IMR-90 (cell line): Measurements from ENCODE around the gene G3BP2. TPM values are rescaled to one million over a fixed set of nuclear protein-coding genes. Genes with fewer than 3 reads are reported as not detected.
A peak's percentile ranks its signal among the peaks of the same experiment; 100 is the strongest.

Source experiments
- ATAC-seq: fragments of 200-7000 bp; cut with Tn5 transposase; 2 replicates; pipeline ENCODE4 v1.9.1; 2020; ENCODE audit warnings: low read depth, mild to moderate bottlenecking, moderate library complexity
- BruUV-seq: library from RNA; stranded (reverse); fragments of 400-500 nt; replicated peaks from 2 replicates; lab custom pipeline; 2021; lab: Mats Ljungman, UMichigan
- CTCF ChIA-PET: fragments of 300-600 bp; formaldehyde crosslinking; extraction: SDS; loops from one replicate; lab custom pipeline; 2021; ENCODE audit warnings: antibody characterized with exemption; lab: Yijun Ruan, JAX
- POLR2A ChIA-PET: fragments of 300-600 bp; sonication (Branson Sonifier 250); formaldehyde crosslinking; loops from one replicate; lab custom pipeline; 2022; ENCODE audit warnings: antibody characterized with exemption; ENCODE audit not compliant: unreplicated experiment; lab: Charles Lee
- DNase-seq: peaks from one replicate; pipeline ENCODE4 v3.0.0; 2013
- H2AFZ ChIP-seq: replicated peaks from 2 replicates; pipeline ENCODE3; 2013; ENCODE audit warnings: low read length, mild to moderate bottlenecking; ENCODE audit not compliant: poor library complexity
- H2AK5ac ChIP-seq: 2 replicates; pipeline ENCODE4 v1.6.1; 2013; ENCODE audit warnings: low read depth, low read length, inconsistent platforms
- H2AK9ac ChIP-seq: replicated peaks from 2 replicates; pipeline ENCODE3; 2013; ENCODE audit warnings: mild to moderate bottlenecking, low read depth, low read length, moderate library complexity; ENCODE audit not compliant: poor library complexity
- H2BK120ac ChIP-seq: 2 replicates; pipeline ENCODE4 v1.6.1; 2013; ENCODE audit warnings: low read depth, low read length, inconsistent platforms
- H2BK15ac ChIP-seq: 3 replicates; pipeline ENCODE4 v1.6.1; 2013; ENCODE audit warnings: low read depth, low read length, inconsistent platforms
- H2BK20ac ChIP-seq: 2 replicates; pipeline ENCODE4 v1.6.1; 2013; ENCODE audit warnings: low read depth, mild to moderate bottlenecking, inconsistent platforms, low read length, moderate library complexity
- H2BK5ac ChIP-seq: 2 replicates; pipeline ENCODE4 v1.6.1; 2013; ENCODE audit warnings: mild to moderate bottlenecking, low read depth, low read length, inconsistent platforms; ENCODE audit not compliant: poor library complexity, severe bottlenecking
- H3K14ac ChIP-seq: replicated peaks from 2 replicates; pipeline ENCODE4 v1.6.1; 2013; ENCODE audit warnings: low read depth, low read length, inconsistent platforms
- H3K18ac ChIP-seq: 2 replicates; pipeline ENCODE4 v1.6.1; 2013; ENCODE audit warnings: low read depth, low read length, control low read depth
- H3K23ac ChIP-seq: 2 replicates; pipeline ENCODE4 v1.6.1; 2013; ENCODE audit warnings: low read depth, low read length, inconsistent platforms
- H3K27ac ChIP-seq: 2 replicates; pipeline ENCODE4 v1.5.1; 2013; ENCODE audit warnings: mild to moderate bottlenecking, control low read depth, low read length; ENCODE audit not compliant: insufficient read depth
- H3K27me3 ChIP-seq: 2 replicates; pipeline ENCODE4 v1.6.1; 2013; ENCODE audit warnings: low read length; ENCODE audit not compliant: control insufficient read depth, insufficient read depth
- H3K36me3 ChIP-seq: 2 replicates; pipeline ENCODE4 v1.6.1; 2013; ENCODE audit warnings: low read length, mixed read lengths; ENCODE audit not compliant: control insufficient read depth, insufficient read depth
- H3K4ac ChIP-seq: 2 replicates; pipeline ENCODE4 v1.6.1; 2013; ENCODE audit warnings: low read depth, low read length, inconsistent platforms
- H3K4me1 ChIP-seq: 2 replicates; pipeline ENCODE4 v1.6.1; 2013; ENCODE audit warnings: low read length, mixed read lengths; ENCODE audit not compliant: control insufficient read depth, insufficient read depth
- H3K4me2 ChIP-seq: 2 replicates; pipeline ENCODE4 v1.6.1; 2013; ENCODE audit warnings: low read depth, mild to moderate bottlenecking, control low read depth, low read length, moderate library complexity
- H3K4me3 ChIP-seq: 2 replicates; pipeline ENCODE4 v1.5.1; 2013; ENCODE audit warnings: low read depth, mild to moderate bottlenecking, control low read depth, low read length, moderate library complexity; ENCODE audit not compliant: insufficient read depth
- H3K56ac ChIP-seq: 2 replicates; pipeline ENCODE4 v1.6.1; 2013; ENCODE audit warnings: low read length, inconsistent platforms; ENCODE audit not compliant: insufficient read depth; ENCODE audit errors: extremely low read depth
- H3K79me1 ChIP-seq, 2 experiments: 2 replicates each; pipeline ENCODE4 v1.6.1; 2013; ENCODE audit warnings: low read length in 2 of 2, inconsistent platforms in 1 of 2, low read depth in 1 of 2
- H3K9ac ChIP-seq: 2 replicates; pipeline ENCODE4 v1.6.1; 2013; ENCODE audit warnings: low read depth, low read length, control low read depth
- H3K9me1 ChIP-seq: 2 replicates; pipeline ENCODE4 v1.6.1; 2013; ENCODE audit warnings: low read length, inconsistent platforms; ENCODE audit not compliant: insufficient read depth
- H3K9me3 ChIP-seq: 2 replicates; pipeline ENCODE4 v1.6.1; 2013; ENCODE audit warnings: low read length; ENCODE audit not compliant: control insufficient read depth, insufficient read depth
- H4K20me1 ChIP-seq: 2 replicates; pipeline ENCODE4 v1.6.1; 2013; ENCODE audit warnings: low read length, inconsistent platforms; ENCODE audit not compliant: insufficient read depth
- H4K5ac ChIP-seq: 2 replicates; pipeline ENCODE4 v1.6.1; 2013; ENCODE audit warnings: mild to moderate bottlenecking, low read depth, low read length, control low read depth
- H4K8ac ChIP-seq, 2 experiments: 2 replicates each; pipeline ENCODE4 v1.6.1; 2013; ENCODE audit warnings: low read depth in 2 of 2, low read length in 2 of 2, control low read depth in 1 of 2, inconsistent platforms in 1 of 2
- H4K91ac ChIP-seq: 2 replicates; pipeline ENCODE4 v1.6.1; 2013; ENCODE audit warnings: low read depth, low read length, inconsistent platforms; ENCODE audit not compliant: insufficient read depth
- CEBPB ChIP-seq: IDR thresholded peaks from 2 replicates; pipeline ENCODE4 v1.6.1; 2012; ENCODE audit warnings: low read depth, low read length, improper control_type of control experiment
- MAFK ChIP-seq: IDR thresholded peaks from 2 replicates; pipeline ENCODE4 v1.6.1; 2012; ENCODE audit warnings: low read depth, low read length, improper control_type of control experiment
- dilution Hi-C: fragments of 300-500 bp; cut with HindIII; formaldehyde crosslinking; loops from one replicate; pipeline ENCODE4 v1.14.3; 2018; ENCODE audit warnings: low sequenced_read_pairs; ENCODE audit not compliant: unreplicated experiment
- in situ Hi-C: fragments of 300-500 bp; cut with MboI; formaldehyde crosslinking; loops from 3 replicates; pipeline ENCODE4 v1.14.3; 2019; ENCODE audit warnings: low sequenced_read_pairs, inconsistent platforms, mixed read lengths
- intact Hi-C: fragments of 100-400 bp; cut with micrococcal nuclease; formaldehyde crosslinking; loops from 2 replicates; pipeline ENCODE4 v1.10.0; 2022
- polyA plus RNA-seq, 3 experiments: library from polyadenylated mRNA; depleted of rRNA; stranded (reverse); fragments of >200 nt; gene quantifications; 2 replicates each; pipeline ENCODE4 v1.2.3, GENCODE V29; 2012; ENCODE audit warnings: low replicate concordance in 1 of 3
- total RNA-seq: library from RNA; depleted of rRNA; stranded (reverse); fragments of >200 nt; gene quantifications from 2 replicates; pipeline ENCODE4 v1.2.3, GENCODE V29; 2012

G3BP2 gene
- total and polyA plus RNA-seq, 2 of the 4 experiments (the other 2 are of a cell fraction): 80.5 to 183 TPM

DNA sequence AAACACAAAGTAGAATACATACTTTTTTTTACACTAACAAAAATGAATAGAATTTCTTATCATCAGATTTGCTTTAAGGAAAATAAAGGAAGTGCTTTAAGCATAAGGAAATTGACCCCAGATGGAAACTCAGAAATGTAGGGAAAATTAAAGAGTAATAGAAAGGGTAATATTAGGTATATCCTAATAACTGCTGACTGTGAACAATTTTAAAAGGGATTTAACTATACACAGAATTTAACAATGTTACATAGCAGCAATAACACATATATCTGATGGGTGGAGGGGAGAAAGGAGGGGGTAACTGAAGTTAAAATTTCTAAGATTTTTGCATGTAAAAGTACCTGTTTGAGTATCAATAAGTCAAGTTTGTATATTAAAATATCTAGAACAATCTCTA, 51.5 kb downstream of the G3BP2 start:
- ATAC-seq: no peak
- no TSS peak for BruUV-seq
- no peak overlapping the region for H3K14ac ChIP-seq

More for the DNA sequence above, 51.5 kb downstream of the G3BP2 start:
- H3K9me1 ChIP-seq: no peaks in the 10 kb centered on the region
- H4K8ac ChIP-seq: no peak overlapping the region
- H2AK9ac ChIP-seq: no peak overlapping the region
- H3K56ac ChIP-seq: no peak overlapping the region
- H3K4me1 ChIP-seq: no peaks in the 10 kb centered on the region
- no peak overlapping the region for H2BK5ac ChIP-seq
- H2BK20ac ChIP-seq: no peak overlapping the region
- H4K91ac ChIP-seq: no peak overlapping the region
- H3K23ac ChIP-seq: no peak overlapping the region
- dilution Hi-C loops (no loop called here), intact Hi-C loops (no loop called here), in situ Hi-C loops (no loop called here)
- H3K4me2 ChIP-seq: no peak overlapping the region
- no peak overlapping the region for H3K4ac ChIP-seq
- no peak overlapping the region for H3K4me3 ChIP-seq
- H3K27me3 ChIP-seq: no peaks in the 10 kb centered on the region; the same call in 1 of the 2 replicates
- H2BK15ac ChIP-seq: no peak overlapping the region
- TF ChIP-seq CEBPB (no peak), MAFK (peak; percentile 61)
- no peak overlapping the region for H2BK120ac ChIP-seq
- no peak overlapping the region for H3K9ac ChIP-seq
- no peak for DNase-seq
- H2AK5ac ChIP-seq: no peak overlapping the region
- H3K79me1 ChIP-seq: no peaks in the 10 kb centered on the region
- H3K18ac ChIP-seq: no peak overlapping the region
- CTCF ChIA-PET: no interaction called here
- no peaks in the 10 kb centered on the region for H4K20me1 ChIP-seq
- POLR2A ChIA-PET: no interaction called here
- no peak overlapping the region for H3K27ac ChIP-seq
- H4K5ac ChIP-seq: no peak overlapping the region
- no peak overlapping the region for H2AFZ ChIP-seq
- no peaks in the 10 kb centered on the region for H3K36me3 ChIP-seq
- H3K9me3 ChIP-seq: no peaks in the 10 kb centered on the region
